Measurements from ENCODE around the gene FBL. TPM values are rescaled to one million over a fixed set of nuclear protein-coding genes. Genes with fewer than 3 reads are reported as not detected.
"Not testable (repeated sequence)": the region's sequence is repeated elsewhere in the genome, so short reads cannot be mapped to it uniquely, and the experiment has no call there.

The FBL gene
- total RNA-seq, result 100 to 1,000 TPM in 1 of 4 donors, 10 to 100 TPM in 3; 80.9 to 118 (median 91.1) TPM

- Histone ChIP-seq H3K36me3 (no peaks in the 10 kb centered on the region), H3K27me3 (no peaks in the 10 kb centered on the region), H3K4me3 (replicated peaks in 1 of 3) (peak within 1 kb of the TSS; percentile 53 to 90 (median 86)), H3K9me3 (no peaks in the 10 kb centered on the region), H3K27ac (peak within 1 kb of the TSS; percentile 77 to 86 (median 80)), H3K4me1 (peaks cover 18 to 38% of the 10 kb centered on the region in 2 donors)
- DNase-seq, result peak; percentile 95 to 96
- intact Hi-C loops (cut with DNase I), result loop anchor here (10.0 kb wide), 1 partner anchor 129 kb away; the partner anchor contains the start of gene PSMC4
- WGBS, 2 donors, result 0 to 1% methylated on average over 37 to 43 of the region's 57 CpGs
- TF ChIP-seq CTCF (IDR thresholded peaks at IDR 0.05) (no peak), POLR2A (IDR thresholded peaks at IDR 0.05) (peak; percentile 2 to 78)
Measured at GRCh38 chr19:39845933-39846677, at the start of gene FBL. Gene FBL, minus strand, starts transcription at chr19:39846379. Its CDS starts 79 bp downstream, at chr19:39846300.

- H3K27ac ChIP-seq, result peak overlapping the region; percentile 17 to 68 (median 67)
- H3K4me3 ChIP-seq (replicated peaks in 1 of 3); H3K27me3 ChIP-seq; intact Hi-C loops (cut with DNase I); H3K9me3 ChIP-seq; DNase-seq: not testable (repeated sequence)
- peaks cover 14 to 26% of the 10 kb centered on the region in 2 donors for H3K36me3 ChIP-seq
- WGBS, 2 donors, result 86 to 93% methylated on average over 10 to 11 of the region's 11 CpGs
- H3K4me1 ChIP-seq, result peaks cover 22 to 23% of the 10 kb centered on the region in 2 donors
Measured at GRCh38 chr19:39895096-39895495, 48.9 kb upstream of the FBL start.

GRCh38 chr19:39894236-39894606 lies 48.0 kb upstream of the FBL start:
- intact Hi-C loops (cut with DNase I), result loop anchor here (5.0 kb wide), 1 partner anchor 78 kb away; the partner anchor contains the start of gene PSMC4
- H3K9me3 ChIP-seq, result not testable (repeated sequence)
- no CpG with 5 or more reads among the region's 16 CpGs for WGBS, 2 donors

GRCh38 chr19:39893366-39894235 lies 47.4 kb upstream of the FBL start:
- not testable (repeated sequence) for H3K27me3 ChIP-seq, H3K9me3 ChIP-seq
- TF ChIP-seq POLR2A (IDR thresholded peaks at IDR 0.05), result peak in 1 of 2 donors; percentile 55
- WGBS, 2 donors, result 34 to 35% methylated on average over 21 to 22 of the region's 29 CpGs
- H3K36me3 ChIP-seq, result peaks cover 14 to 30% of the 10 kb centered on the region in 2 donors
- H3K27ac ChIP-seq, result peak overlapping the region; percentile 82 to 95 (median 90)
- peak; percentile 100 for DNase-seq
- intact Hi-C loops (cut with DNase I), result loop anchor here (5.0 kb wide), 1 partner anchor 79 kb away; the partner anchor contains the start of gene PSMC4
- peaks cover 22 to 26% of the 10 kb centered on the region in 2 donors for H3K4me1 ChIP-seq
- H3K4me3 ChIP-seq (replicated peaks in 1 of 3), result peak overlapping the region; percentile 1 to 55 (median 10)

More at GRCh38 chr19:39894236-39894606, 48.0 kb upstream of the FBL start:
- not testable (repeated sequence) for H3K27me3 ChIP-seq; H3K4me3 ChIP-seq (replicated peaks in 1 of 3)
- H3K27ac ChIP-seq, result peak overlapping the region; percentile 56 to 68 (median 67)
- DNase-seq, result peak; percentile 28 to 74
- H3K4me1 ChIP-seq, result peaks cover 22 to 26% of the 10 kb centered on the region in 2 donors
- H3K36me3 ChIP-seq, result peaks cover 14 to 30% of the 10 kb centered on the region in 2 donors

GRCh38 chr19:39892506-39892902 lies 46.3 kb upstream of the FBL start:
- H3K27me3 ChIP-seq, H3K9me3 ChIP-seq: not testable (repeated sequence)
- DNase-seq, result peak; percentile 27 to 37
- WGBS, 2 donors, result 45 to 58% methylated on average over 5 of the region's 5 CpGs
- peaks cover 14 to 30% of the 10 kb centered on the region in 2 donors for H3K36me3 ChIP-seq
- intact Hi-C loops (cut with DNase I), result loop anchor here (5.0 kb wide), 1 partner anchor 80 kb away; the partner anchor contains the start of gene PSMC4
- H3K4me3 ChIP-seq (replicated peaks in 1 of 3), result peak overlapping the region in 2 of 3 donors; percentile 26 to 46
- peak overlapping the region; percentile 47 to 79 (median 68) for H3K27ac ChIP-seq
- peaks cover 22 to 26% of the 10 kb centered on the region in 2 donors for H3K4me1 ChIP-seq

GRCh38 chr19:39891660-39892505 lies 45.7 kb upstream of the FBL start:
- Histone ChIP-seq H3K36me3 (peaks cover 14 to 30% of the 10 kb centered on the region in 2 donors), H3K27ac (peak overlapping the region; percentile 47 to 79 (median 68)), H3K4me1 (peaks cover 22 to 26% of the 10 kb centered on the region in 2 donors), H3K4me3 (replicated peaks in 1 of 3) (peak overlapping the region; percentile 10 to 46 (median 26))
- H3K9me3 ChIP-seq, H3K27me3 ChIP-seq: not testable (repeated sequence)
- WGBS, 2 donors, result 31 to 52% methylated on average over 59 to 64 of the region's 64 CpGs
- intact Hi-C loops (cut with DNase I), result loop anchor here (5.0 kb wide), 1 partner anchor 80 kb away; the partner anchor contains the start of gene PSMC4
- TF ChIP-seq CTCF (IDR thresholded peaks at IDR 0.05), result peak in 2 of 6 experiments; percentile 16 to 24
- TF ChIP-seq POLR2A (IDR thresholded peaks at IDR 0.05), result peak in 1 of 2 donors; percentile 28
- peak; percentile 87 to 90 for DNase-seq
